Dendritic cell treated with granulocyte-macrophage colony-stimulating factor and Interleukin-4, amounts not matched to agents 40 ng/mL and 50 ng/mL, for 4 days (primary cell): ENCODE measurements around the gene TBC1D8B.

ENCODE experiments used
- H3K27ac Mint-ChIP-seq: one replicate; pipeline ENCODE4 v1.8.0; 2022; ENCODE audit warnings: mild to moderate bottlenecking, mixed read lengths
- H3K27me3 Mint-ChIP-seq: one replicate; pipeline ENCODE4 v1.8.0; 2022; ENCODE audit warnings: mild to moderate bottlenecking, mixed read lengths
- H3K36me3 Mint-ChIP-seq: one replicate; pipeline ENCODE4 v1.8.0; 2022; ENCODE audit warnings: low read depth, mixed read lengths
- H3K4me1 Mint-ChIP-seq: one replicate; pipeline ENCODE4 v1.8.0; 2022; ENCODE audit warnings: low read depth, mixed read lengths
- H3K4me3 Mint-ChIP-seq: one replicate; pipeline ENCODE4 v1.8.0; 2022; ENCODE audit warnings: mild to moderate bottlenecking, moderate library complexity, mixed read lengths
- H3K9me3 Mint-ChIP-seq: one replicate; pipeline ENCODE4 v1.8.0; 2022; ENCODE audit warnings: mixed read lengths
- intact Hi-C: fragments of 100-400 bp; cut with micrococcal nuclease; formaldehyde crosslinking; loops from one replicate; pipeline ENCODE4 v1.15.0; 2022

The TBC1D8B gene

GRCh38 chrX:106903291-106903824, 100.9 kb downstream of the TBC1D8B start, which contains the start of gene RIPPLY1:
RIPPLY1 (minus strand) TSS chrX:106903341; CDS start chrX:106903287, 54 bp downstream.
- Mint-ChIP-seq H3K36me3 (no peaks in the 10 kb centered on the region), H3K27ac (no peak within 1 kb of the TSS), H3K9me3 (no peaks in the 10 kb centered on the region), H3K27me3 (no peaks in the 10 kb centered on the region), H3K4me3 (no peak within 1 kb of the TSS), H3K4me1 (no peaks in the 10 kb centered on the region)
- intact Hi-C loops: no loop called here

- no peaks in the 10 kb centered on the region for H3K27me3 Mint-ChIP-seq
- no peaks in the 10 kb centered on the region for H3K36me3 Mint-ChIP-seq
- H3K4me1 Mint-ChIP-seq: no peaks in the 10 kb centered on the region
- no peak overlapping the region for H3K4me3 Mint-ChIP-seq
- H3K9me3 Mint-ChIP-seq: no peaks in the 10 kb centered on the region
- intact Hi-C loops: no loop called here
- no peak overlapping the region for H3K27ac Mint-ChIP-seq
These were observed 101.5 kb downstream of the TBC1D8B start for GRCh38 chrX:106903856-106904528.

GRCh38 chrX:106905064-106905708, 102.7 kb downstream of the TBC1D8B start:
- H3K9me3 Mint-ChIP-seq: no peaks in the 10 kb centered on the region
- no peaks in the 10 kb centered on the region for H3K27me3 Mint-ChIP-seq
- intact Hi-C loops: no loop called here
- no peaks in the 10 kb centered on the region for H3K4me1 Mint-ChIP-seq
- no peak overlapping the region for H3K4me3 Mint-ChIP-seq
- no peaks in the 10 kb centered on the region for H3K36me3 Mint-ChIP-seq
- H3K27ac Mint-ChIP-seq: no peak overlapping the region

- H3K4me1 Mint-ChIP-seq: no peaks in the 10 kb centered on the region
- intact Hi-C loops: no loop called here
- H3K27me3 Mint-ChIP-seq: no peaks in the 10 kb centered on the region
- H3K27ac Mint-ChIP-seq: no peak overlapping the region
- H3K4me3 Mint-ChIP-seq: no peak overlapping the region
- no peaks in the 10 kb centered on the region for H3K9me3 Mint-ChIP-seq
- H3K36me3 Mint-ChIP-seq: no peaks in the 10 kb centered on the region
These were observed 103.9 kb downstream of the TBC1D8B start for GRCh38 chrX:106906361-106906760.

GRCh38 chrX:106912864-106913263, 110.4 kb downstream of the TBC1D8B start:
- peaks cover 12% of the 10 kb centered on the region for H3K27me3 Mint-ChIP-seq
- H3K4me3 Mint-ChIP-seq: no peak overlapping the region
- H3K9me3 Mint-ChIP-seq: no peaks in the 10 kb centered on the region
- H3K4me1 Mint-ChIP-seq: peaks cover 7% of the 10 kb centered on the region
- no peak overlapping the region for H3K27ac Mint-ChIP-seq
- no peaks in the 10 kb centered on the region for H3K36me3 Mint-ChIP-seq
- intact Hi-C loops: no loop called here

- H3K27me3 Mint-ChIP-seq: peaks cover 12% of the 10 kb centered on the region
- H3K27ac Mint-ChIP-seq: no peak overlapping the region
- no peaks in the 10 kb centered on the region for H3K36me3 Mint-ChIP-seq
- intact Hi-C loops: no loop called here
- no peaks in the 10 kb centered on the region for H3K9me3 Mint-ChIP-seq
- H3K4me3 Mint-ChIP-seq: no peak overlapping the region
- peaks cover 10% of the 10 kb centered on the region for H3K4me1 Mint-ChIP-seq
These were observed 115.5 kb downstream of the TBC1D8B start for GRCh38 chrX:106917830-106918500.

GRCh38 chrX:106919932-106920452, 117.5 kb downstream of the TBC1D8B start, which contains the start of gene CLDN2:
CLDN2 (plus strand) TSS chrX:106920402; CDS start chrX:106928229, 7,827 bp downstream.
- H3K27me3 Mint-ChIP-seq: peaks cover 12% of the 10 kb centered on the region
- H3K27ac Mint-ChIP-seq: no peak within 1 kb of the TSS
- no peaks in the 10 kb centered on the region for H3K36me3 Mint-ChIP-seq
- no peaks in the 10 kb centered on the region for H3K9me3 Mint-ChIP-seq
- H3K4me3 Mint-ChIP-seq: no peak within 1 kb of the TSS
- H3K4me1 Mint-ChIP-seq: peaks cover 10% of the 10 kb centered on the region
- intact Hi-C loops: no loop called here

- Mint-ChIP-seq H3K9me3 (no peaks in the 10 kb centered on the region), H3K27ac (no peak overlapping the region), H3K27me3 (peaks cover 5% of the 10 kb centered on the region), H3K4me1 (peaks cover 10% of the 10 kb centered on the region), H3K4me3 (no peak overlapping the region), H3K36me3 (no peaks in the 10 kb centered on the region)
- intact Hi-C loops: no loop called here
These were observed 119.2 kb downstream of the TBC1D8B start for GRCh38 chrX:106921637-106922036.
